Measurements from ENCODE around the gene PCNX3.
A peak's percentile ranks its signal among the peaks of the same experiment; 100 is the strongest.
"Not testable (repeated sequence)": the region's sequence is repeated elsewhere in the genome, so short reads cannot be mapped to it uniquely, and the experiment has no call there.

The PCNX3 gene

GRCh38 chr11:65658174-65659021 is 42.8 kb downstream of the PCNX3 start:
- Histone ChIP-seq H3F3A (ENCODE audit: low read depth) (peaks cover 4% of the 10 kb centered on the region), H3K9me3 (ENCODE audit: insufficient read depth, low read depth, low read length) (no peaks in the 10 kb centered on the region), H3K9ac (ENCODE audit: low read depth, low read length, poor library complexity, severe bottlenecking) (no peak overlapping the region), H3K79me2 (ENCODE audit: insufficient read depth, low read length) (peaks cover 59% of the 10 kb centered on the region), H3K4me3 (ENCODE audit: low read length, poor library complexity, severe bottlenecking) (no peak overlapping the region), H3K36me3 (ENCODE audit: insufficient read depth, low read length) (peaks cover 58% of the 10 kb centered on the region; the same call in 1 of the 2 replicates), H4K20me1 (ENCODE audit: insufficient read depth, low read length, poor library complexity, severe bottlenecking) (peaks cover 29% of the 10 kb centered on the region), H3K4me1 (ENCODE audit: insufficient read depth, low read length, poor library complexity, severe bottlenecking) (peaks cover 23% of the 10 kb centered on the region), H3K4me2 (ENCODE audit: low read depth, low read length, poor library complexity, severe bottlenecking) (no peak overlapping the region), H2AFZ (ENCODE audit: low read length) (no peak overlapping the region), H3K27me3 (ENCODE audit: insufficient read depth, low read length, poor library complexity, severe bottlenecking) (no peaks in the 10 kb centered on the region), H3K9me2 (replicated peaks; ENCODE audit: low read depth, low read length) (no peaks in the 10 kb centered on the region)
- TF ChIP-seq, protein P1, sequence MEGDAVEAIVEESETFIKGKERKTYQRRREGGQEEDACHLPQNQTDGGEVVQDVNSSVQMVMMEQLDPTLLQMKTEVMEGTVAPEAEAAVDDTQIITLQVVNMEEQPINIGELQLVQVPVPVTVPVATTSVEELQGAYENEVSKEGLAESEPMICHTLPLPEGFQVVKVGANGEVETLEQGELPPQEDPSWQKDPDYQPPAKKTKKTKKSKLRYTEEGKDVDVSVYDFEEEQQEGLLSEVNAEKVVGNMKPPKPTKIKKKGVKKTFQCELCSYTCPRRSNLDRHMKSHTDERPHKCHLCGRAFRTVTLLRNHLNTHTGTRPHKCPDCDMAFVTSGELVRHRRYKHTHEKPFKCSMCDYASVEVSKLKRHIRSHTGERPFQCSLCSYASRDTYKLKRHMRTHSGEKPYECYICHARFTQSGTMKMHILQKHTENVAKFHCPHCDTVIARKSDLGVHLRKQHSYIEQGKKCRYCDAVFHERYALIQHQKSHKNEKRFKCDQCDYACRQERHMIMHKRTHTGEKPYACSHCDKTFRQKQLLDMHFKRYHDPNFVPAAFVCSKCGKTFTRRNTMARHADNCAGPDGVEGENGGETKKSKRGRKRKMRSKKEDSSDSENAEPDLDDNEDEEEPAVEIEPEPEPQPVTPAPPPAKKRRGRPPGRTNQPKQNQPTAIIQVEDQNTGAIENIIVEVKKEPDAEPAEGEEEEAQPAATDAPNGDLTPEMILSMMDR (conservative IDR thresholded peaks at IDR 0.05; ENCODE audit: low read length) = no peak
- TF ChIP-seq EZH2phosphoT487 (IDR thresholded peaks at IDR 0.05; ENCODE audit: borderline replicate concordance) = no peak

- no peaks in the 10 kb centered on the region for H3K9me2 ChIP-seq (replicated peaks; ENCODE audit: low read depth, low read length)
- no peak overlapping the region for H3K9ac ChIP-seq (ENCODE audit: low read depth, low read length, poor library complexity, severe bottlenecking)
- H3K4me2 ChIP-seq (ENCODE audit: low read depth, low read length, poor library complexity, severe bottlenecking) = no peak overlapping the region
- no peak overlapping the region for H3K4me3 ChIP-seq (ENCODE audit: low read length, poor library complexity, severe bottlenecking)
- no peaks in the 10 kb centered on the region for H3K9me3 ChIP-seq (ENCODE audit: insufficient read depth, low read depth, low read length)
- H4K20me1 ChIP-seq (ENCODE audit: insufficient read depth, low read length, poor library complexity, severe bottlenecking) = peaks cover 29% of the 10 kb centered on the region
- no peaks in the 10 kb centered on the region for H3K27me3 ChIP-seq (ENCODE audit: insufficient read depth, low read length, poor library complexity, severe bottlenecking)
- H3F3A ChIP-seq (ENCODE audit: low read depth) = 0 out of 2 replicates have a peak, but pooled peaks cover 7% of the 10 kb centered on the region
- H3K79me2 ChIP-seq (ENCODE audit: insufficient read depth, low read length) = peaks cover 44% of the 10 kb centered on the region
- TF ChIP-seq, protein P1 (conservative IDR thresholded peaks at IDR 0.05; ENCODE audit: low read length) = no peak
- no peak for TF ChIP-seq EZH2phosphoT487 (IDR thresholded peaks at IDR 0.05; ENCODE audit: borderline replicate concordance)
- H2AFZ ChIP-seq (ENCODE audit: low read length) = no peak overlapping the region
- peaks cover 17% of the 10 kb centered on the region for H3K4me1 ChIP-seq (ENCODE audit: insufficient read depth, low read length, poor library complexity, severe bottlenecking)
- H3K36me3 ChIP-seq (ENCODE audit: insufficient read depth, low read length) = peaks cover 47% of the 10 kb centered on the region; the same call in 1 of the 2 replicates
Measured at GRCh38 chr11:65660038-65660437, 44.5 kb downstream of the PCNX3 start.

GRCh38 chr11:65660908-65661307 is 45.3 kb downstream of the PCNX3 start:
- H3F3A ChIP-seq (ENCODE audit: low read depth); H3K9me2 ChIP-seq (replicated peaks; ENCODE audit: low read depth, low read length); H2AFZ ChIP-seq (ENCODE audit: low read length); H3K9me3 ChIP-seq (ENCODE audit: insufficient read depth, low read depth, low read length); H3K27me3 ChIP-seq (ENCODE audit: insufficient read depth, low read length, poor library complexity, severe bottlenecking): not testable (repeated sequence)
- H3K36me3 ChIP-seq (ENCODE audit: insufficient read depth, low read length) = peaks cover 39% of the 10 kb centered on the region; the same call in 1 of the 2 replicates
- peaks cover 29% of the 10 kb centered on the region for H4K20me1 ChIP-seq (ENCODE audit: insufficient read depth, low read length, poor library complexity, severe bottlenecking)
- peak overlapping the region; percentile 92 for H3K9ac ChIP-seq (ENCODE audit: low read depth, low read length, poor library complexity, severe bottlenecking)
- peaks cover 44% of the 10 kb centered on the region for H3K79me2 ChIP-seq (ENCODE audit: insufficient read depth, low read length)
- H3K4me3 ChIP-seq (ENCODE audit: low read length, poor library complexity, severe bottlenecking) = peak overlapping the region; percentile 98
- peak overlapping the region; percentile 99 for H3K4me2 ChIP-seq (ENCODE audit: low read depth, low read length, poor library complexity, severe bottlenecking)
- peaks cover 17% of the 10 kb centered on the region for H3K4me1 ChIP-seq (ENCODE audit: insufficient read depth, low read length, poor library complexity, severe bottlenecking)
